HL-60 (cell line): ENCODE measurements around the gene HHAT.

ENCODE experiments used
- DNase-seq, 2 experiments: peaks; one replicate each; pipeline ENCODE4 v3.0.0-alpha.2; 2010 to 2020; ENCODE audit warnings: low read depth in 1 of 2, low spot score in 1 of 2
- H3K27ac ChIP-seq: fragments of 250-450 bp; sonication (Bioruptor Pico); replicated peaks from 2 replicates; pipeline ENCODE4 v1.5.1; 2020; ENCODE audit warnings: mild to moderate bottlenecking, moderate library complexity
- H3K27me3 ChIP-seq: fragments of 250-450 bp; sonication (Bioruptor Pico); 2 replicates; pipeline ENCODE4 v1.5.1; 2021; ENCODE audit warnings: mild to moderate bottlenecking, moderate library complexity; ENCODE audit not compliant: insufficient read depth, poor library complexity, severe bottlenecking
- H3K4me3 ChIP-seq: replicated peaks from 2 replicates; pipeline ENCODE4 v1.5.1; 2011; ENCODE audit warnings: mild to moderate bottlenecking, control low read depth, low read length; ENCODE audit not compliant: insufficient read depth
- CTCF ChIP-seq: IDR thresholded peaks from one replicate; pipeline ENCODE4 v1.5.1; 2011; ENCODE audit warnings: low read length, control low read depth, inconsistent platforms; ENCODE audit not compliant: insufficient read depth
- GABPA ChIP-seq: IDR thresholded peaks from 2 replicates; pipeline ENCODE4 v1.6.1; 2012; ENCODE audit warnings: low read depth
- POLR2AphosphoS5 ChIP-seq: IDR thresholded peaks from 2 replicates; pipeline ENCODE4 v1.6.1; 2012; ENCODE audit warnings: low read depth
- REST ChIP-seq: IDR thresholded peaks from 2 replicates; pipeline ENCODE4 v1.6.1; 2012; ENCODE audit warnings: low read depth; ENCODE audit not compliant: insufficient replicate concordance
- SPI1 ChIP-seq: IDR thresholded peaks from 2 replicates; pipeline ENCODE4 v1.6.1; 2012; ENCODE audit warnings: low read depth, mild to moderate bottlenecking, borderline replicate concordance

Gene HHAT

GRCh38 chr1:210464519-210465039 lies 135.9 kb downstream of the HHAT start:
- DNase-seq, result no peak
- H3K27me3 ChIP-seq, result no peaks in the 10 kb centered on the region
- H3K27ac ChIP-seq, result no peak overlapping the region
- TF ChIP-seq GABPA (no peak), POLR2AphosphoS5 (no peak), REST (no peak), SPI1 (no peak)
- H3K4me3 ChIP-seq, result no peak overlapping the region

- DNase-seq, result no peak
- Histone ChIP-seq H3K27me3 (no peaks in the 10 kb centered on the region), H3K4me3 (no peak overlapping the region), H3K27ac (no peak overlapping the region)
- TF ChIP-seq SPI1 (no peak), GABPA (no peak), CTCF (no peak), POLR2AphosphoS5 (no peak), REST (no peak)
These were observed 136.4 kb downstream of the HHAT start for GRCh38 chr1:210465150-210465549.

GRCh38 chr1:210467440-210468043 lies 138.8 kb downstream of the HHAT start:
- no peak overlapping the region for H3K4me3 ChIP-seq
- no peak for DNase-seq

More at GRCh38 chr1:210467440-210468043, 138.8 kb downstream of the HHAT start:
- no peak overlapping the region for H3K27ac ChIP-seq
- no peak for TF ChIP-seq SPI1
- no peak for TF ChIP-seq GABPA
- TF ChIP-seq POLR2AphosphoS5, result no peak
- TF ChIP-seq CTCF, result no peak
- no peak for TF ChIP-seq REST
- no peaks in the 10 kb centered on the region for H3K27me3 ChIP-seq
